C4-2B (cell line): ENCODE measurements around the gene TAF8.

Experiments
- ZFX ChIP-seq: fragments of 450-650 bp; IDR thresholded peaks from 2 replicates; pipeline ENCODE4 v1.6.1; 2017
- TF ChIP-seq, protein P1 (sequence below): fragments of 450-650 bp; conservative IDR thresholded peaks from 2 replicates; pipeline ENCODE4 v1.5.1; 2017; ENCODE audit warnings: mild to moderate bottlenecking

DNA sequence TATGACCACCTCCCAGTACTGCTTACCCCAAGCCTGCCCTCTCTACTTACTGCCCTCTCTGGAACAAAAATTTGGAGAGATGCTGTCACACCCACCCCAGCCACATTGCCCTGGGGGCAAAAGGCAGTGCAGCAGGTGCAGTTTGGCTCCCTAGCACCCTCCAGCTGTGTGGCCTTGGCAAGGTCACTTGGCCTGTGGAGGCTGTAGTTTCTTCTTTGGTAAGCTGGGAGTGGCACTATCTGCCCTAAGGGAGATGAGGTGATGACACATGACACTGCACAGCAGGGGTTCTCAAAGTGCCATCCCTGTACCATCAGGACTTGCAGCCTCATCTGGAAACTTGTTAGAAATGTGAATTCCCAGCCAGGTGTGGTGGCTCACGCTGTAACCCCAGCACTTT, 44.8 kb downstream of the TAF8 start:
- TF ChIP-seq, protein P1, sequence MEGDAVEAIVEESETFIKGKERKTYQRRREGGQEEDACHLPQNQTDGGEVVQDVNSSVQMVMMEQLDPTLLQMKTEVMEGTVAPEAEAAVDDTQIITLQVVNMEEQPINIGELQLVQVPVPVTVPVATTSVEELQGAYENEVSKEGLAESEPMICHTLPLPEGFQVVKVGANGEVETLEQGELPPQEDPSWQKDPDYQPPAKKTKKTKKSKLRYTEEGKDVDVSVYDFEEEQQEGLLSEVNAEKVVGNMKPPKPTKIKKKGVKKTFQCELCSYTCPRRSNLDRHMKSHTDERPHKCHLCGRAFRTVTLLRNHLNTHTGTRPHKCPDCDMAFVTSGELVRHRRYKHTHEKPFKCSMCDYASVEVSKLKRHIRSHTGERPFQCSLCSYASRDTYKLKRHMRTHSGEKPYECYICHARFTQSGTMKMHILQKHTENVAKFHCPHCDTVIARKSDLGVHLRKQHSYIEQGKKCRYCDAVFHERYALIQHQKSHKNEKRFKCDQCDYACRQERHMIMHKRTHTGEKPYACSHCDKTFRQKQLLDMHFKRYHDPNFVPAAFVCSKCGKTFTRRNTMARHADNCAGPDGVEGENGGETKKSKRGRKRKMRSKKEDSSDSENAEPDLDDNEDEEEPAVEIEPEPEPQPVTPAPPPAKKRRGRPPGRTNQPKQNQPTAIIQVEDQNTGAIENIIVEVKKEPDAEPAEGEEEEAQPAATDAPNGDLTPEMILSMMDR = no peak
- TF ChIP-seq ZFX = no peak
